SK-N-MC (cell line): ENCODE measurements around the gene PAK1.

Experiments
- EZH2 ChIP-seq: fragments of 200-600 bp; sonication (generic); IDR thresholded peaks from one replicate; pipeline ENCODE4 v1.6.1; 2017; ENCODE audit warnings: antibody characterized with exemption
- POLR2AphosphoS5 ChIP-seq: IDR thresholded peaks from 2 replicates; pipeline ENCODE4 v1.6.1; 2012; ENCODE audit warnings: mild to moderate bottlenecking, low read depth, low read length, borderline replicate concordance

GRCh38 chr11:77371646-77372045 is 102.2 kb downstream of the PAK1 start:
- TF ChIP-seq POLR2AphosphoS5: no peak
- TF ChIP-seq EZH2: no peak
